ENCODE measurements around the gene HERPUD1.
"Not testable (repeated sequence)": the region's sequence is repeated elsewhere in the genome, so short reads cannot be mapped to it uniquely, and the experiment has no call there.

HERPUD1 gene

DNA sequence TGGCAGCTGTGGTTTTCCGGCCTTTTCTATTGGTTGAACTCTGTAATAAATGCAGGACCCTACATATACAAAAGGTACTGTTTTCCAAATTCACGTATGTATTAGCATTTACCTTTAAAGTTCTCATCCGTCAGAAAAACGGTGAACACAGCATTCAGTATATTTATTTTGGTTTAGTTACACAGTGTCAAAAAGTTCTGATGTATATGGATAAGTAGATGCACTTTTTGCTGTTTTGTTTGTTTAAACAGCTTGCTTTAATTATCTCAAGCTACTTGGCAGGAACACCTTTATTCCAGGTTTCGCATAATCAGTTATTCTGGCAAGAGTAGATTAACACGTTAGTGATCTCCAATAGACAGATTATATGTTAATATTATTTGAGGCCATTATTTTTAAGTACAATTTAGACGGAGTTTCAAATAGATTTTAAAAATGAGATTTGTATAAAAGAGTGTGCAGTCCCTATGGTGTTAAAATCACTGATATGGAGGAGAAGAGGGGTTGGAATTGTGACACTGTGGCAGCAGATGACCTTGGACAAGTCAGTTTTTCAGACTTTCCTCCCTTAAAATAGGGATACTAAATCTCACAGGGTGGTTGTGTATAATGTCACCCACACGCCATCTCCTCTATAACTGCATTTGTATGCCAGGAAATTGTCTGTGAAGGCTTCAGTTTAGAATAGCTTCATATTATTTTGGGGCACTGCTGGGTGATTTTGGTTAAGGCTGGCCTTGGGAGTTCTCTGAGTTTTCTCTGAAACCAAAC lies 2.1 kb downstream of the HERPUD1 start:
- no peak for DNase-seq

DNA sequence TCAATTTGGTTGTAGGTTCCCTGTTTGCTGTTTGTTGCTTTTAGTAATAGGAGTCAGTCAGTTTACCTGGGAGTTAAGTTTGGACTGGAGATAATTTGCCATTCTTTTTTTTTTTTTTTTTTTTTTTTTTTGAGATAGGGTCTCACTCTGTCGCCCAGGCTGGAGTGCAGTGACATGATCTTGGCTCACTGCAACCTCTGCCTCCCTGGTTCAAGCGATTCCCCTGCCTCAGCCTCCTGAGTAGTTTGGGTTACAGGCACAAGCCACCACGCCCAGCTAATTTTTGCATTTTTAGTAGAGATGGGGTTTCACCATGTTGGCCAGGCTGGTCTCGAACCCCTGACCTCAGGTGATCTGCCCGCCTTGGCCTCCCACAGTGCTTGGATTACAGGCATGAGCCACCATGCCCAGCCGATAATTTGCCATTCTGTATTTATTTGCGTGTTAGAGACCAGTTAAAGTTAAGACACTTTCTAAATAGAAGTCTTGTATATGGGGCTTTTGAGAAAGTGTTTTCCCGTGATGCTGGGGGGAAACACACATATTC lies 2.7 kb downstream of the HERPUD1 start:
- not testable (repeated sequence) for DNase-seq

DNA sequence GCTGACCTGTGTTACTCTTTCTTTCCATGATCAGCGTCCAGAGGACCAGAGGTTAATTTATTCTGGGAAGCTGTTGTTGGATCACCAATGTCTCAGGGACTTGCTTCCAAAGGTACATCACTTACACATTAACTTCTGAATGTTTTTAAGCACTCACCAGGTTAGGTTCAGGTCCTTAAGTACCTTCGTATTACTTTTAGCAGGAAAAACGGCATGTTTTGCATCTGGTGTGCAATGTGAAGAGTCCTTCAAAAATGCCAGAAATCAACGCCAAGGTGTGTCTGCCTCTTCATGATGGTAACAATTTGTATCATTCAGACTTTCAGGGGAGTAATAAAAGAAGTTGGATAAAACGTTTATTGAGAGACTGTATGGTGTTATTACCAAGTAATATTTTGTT lies 3.3 kb downstream of the HERPUD1 start:
- DNase-seq, result no peak

DNA sequence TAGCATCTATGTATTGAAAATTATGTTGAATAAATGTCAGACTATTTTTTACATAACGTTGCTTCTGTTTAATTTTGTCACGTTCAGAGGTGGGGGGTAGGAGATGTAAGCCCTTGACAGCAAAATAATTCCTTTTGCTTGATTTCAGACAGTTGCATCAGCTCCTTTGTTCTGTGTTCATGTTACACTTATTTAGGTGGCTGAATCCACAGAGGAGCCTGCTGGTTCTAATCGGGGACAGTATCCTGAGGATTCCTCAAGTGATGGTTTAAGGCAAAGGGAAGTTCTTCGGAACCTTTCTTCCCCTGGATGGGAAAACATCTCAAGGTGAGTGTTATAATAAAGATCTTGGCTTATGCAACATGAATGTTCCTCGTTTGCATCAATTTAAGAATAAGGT lies 4.5 kb downstream of the HERPUD1 start:
- DNase-seq, result no peak

DNA sequence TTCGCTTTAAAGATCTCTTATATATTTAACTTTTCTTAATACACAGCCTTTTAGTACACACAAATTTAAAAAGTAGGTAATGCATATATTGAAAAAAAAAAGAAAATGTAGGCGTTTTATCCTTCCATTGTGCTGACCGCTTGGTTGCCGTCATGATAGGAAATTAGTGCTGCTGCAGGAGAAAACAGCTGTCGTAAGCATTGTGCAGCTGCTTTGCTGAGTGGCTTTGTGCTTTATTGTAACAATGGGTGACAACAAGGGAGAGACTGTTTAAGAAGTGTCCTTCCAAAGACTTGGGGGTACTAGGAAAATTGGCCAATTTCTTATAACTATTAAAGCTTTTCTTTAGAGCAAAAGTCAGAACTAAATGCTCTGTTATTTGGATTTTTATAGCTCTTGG lies 5.0 kb downstream of the HERPUD1 start:
- DNase-seq, result peak in 2 of 58 donors; percentile 24 to 40

DNA sequence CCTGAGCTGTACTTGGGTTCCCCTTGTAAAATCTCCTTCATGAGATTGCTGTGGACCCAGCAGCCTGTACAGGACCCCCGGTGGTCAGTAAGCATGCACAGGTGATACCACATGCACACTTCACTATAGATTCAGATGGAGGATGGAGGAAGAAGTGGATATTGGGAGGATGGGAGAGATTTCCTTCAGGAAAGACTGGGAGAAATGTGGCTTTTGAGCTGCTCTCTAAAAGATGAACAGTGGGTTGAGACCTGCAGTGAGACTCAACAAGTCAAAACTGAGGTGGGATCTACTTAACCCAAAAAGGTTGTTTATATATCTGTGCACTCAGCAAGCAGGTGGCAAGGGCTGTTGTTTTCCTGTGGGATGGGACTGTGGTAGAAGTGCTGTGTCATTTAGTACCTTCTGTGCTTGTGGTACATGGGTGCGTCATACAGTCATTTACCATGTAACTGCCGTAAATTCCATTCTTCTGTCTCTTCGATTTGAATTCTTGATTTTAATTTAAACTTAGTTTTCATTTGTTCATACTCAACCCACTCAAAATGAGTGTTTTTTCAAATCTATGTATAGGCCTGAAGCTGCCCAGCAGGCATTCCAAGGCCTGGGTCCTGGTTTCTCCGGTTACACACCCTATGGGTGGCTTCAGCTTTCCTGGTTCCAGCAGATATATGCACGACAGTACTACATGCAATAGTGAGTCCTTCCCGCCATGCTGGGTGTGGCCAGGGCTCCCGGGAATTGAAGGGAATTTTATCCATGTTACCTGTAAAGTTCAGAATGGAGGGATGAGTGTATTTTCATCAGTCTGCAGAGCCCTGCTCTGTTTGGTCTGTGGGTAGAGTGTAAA lies 6.9 kb downstream of the HERPUD1 start:
- no peak for DNase-seq

DNA sequence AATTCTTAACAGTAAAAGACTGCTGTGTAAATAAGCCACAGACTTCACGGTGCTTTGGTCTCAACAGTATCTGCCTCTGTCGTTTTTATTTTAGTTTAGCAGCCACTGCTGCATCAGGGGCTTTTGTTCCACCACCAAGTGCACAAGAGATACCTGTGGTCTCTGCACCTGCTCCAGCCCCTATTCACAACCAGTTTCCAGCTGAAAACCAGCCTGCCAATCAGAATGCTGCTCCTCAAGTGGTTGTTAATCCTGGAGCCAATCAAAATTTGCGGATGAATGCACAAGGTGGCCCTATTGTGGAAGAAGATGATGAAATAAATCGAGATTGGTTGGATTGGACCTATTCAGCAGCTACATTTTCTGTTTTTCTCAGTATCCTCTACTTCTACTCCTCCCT lies 7.9 kb downstream of the HERPUD1 start:
- no peak for DNase-seq

DNA sequence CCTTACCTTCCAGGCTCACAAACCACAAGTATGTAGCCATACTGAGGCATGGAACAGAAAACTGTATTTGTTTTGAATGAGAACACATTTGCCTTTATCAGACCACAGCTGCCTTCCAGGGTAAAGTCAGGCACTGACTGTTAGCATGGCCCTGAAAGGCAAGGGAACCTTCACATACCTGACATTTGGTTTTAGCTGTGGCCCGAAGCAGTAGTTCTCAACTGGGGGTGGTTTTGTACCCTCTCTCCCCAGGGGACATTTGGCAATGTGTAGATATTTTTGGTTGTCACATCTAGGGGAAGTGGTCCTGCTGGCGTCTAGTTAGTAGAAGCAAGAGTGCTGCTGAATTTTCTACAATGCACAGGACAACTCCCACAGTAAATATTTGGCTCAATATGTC lies 9.2 kb downstream of the HERPUD1 start:
- no peak for DNase-seq

DNA sequence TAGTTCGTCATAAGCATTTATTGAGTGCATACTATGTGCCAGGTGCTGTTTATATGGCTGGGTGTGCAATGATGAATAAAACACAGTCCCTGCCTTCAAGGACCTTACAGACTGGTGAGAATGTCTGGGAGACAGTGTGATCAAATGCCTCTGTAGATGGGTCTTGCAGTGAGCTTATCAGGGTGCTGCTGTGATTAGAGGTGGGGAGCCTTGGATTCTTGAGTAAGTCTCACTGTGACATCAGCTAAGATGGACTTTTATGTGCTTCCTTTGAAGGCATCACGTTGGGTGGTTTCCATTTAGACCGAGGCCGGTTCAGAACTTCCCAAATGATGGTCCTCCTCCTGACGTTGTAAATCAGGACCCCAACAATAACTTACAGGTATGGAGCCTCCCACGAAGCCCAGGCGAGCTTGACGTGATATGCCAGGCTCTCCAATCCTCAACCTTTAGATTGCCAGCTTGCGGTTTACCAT lies 10.0 kb downstream of the HERPUD1 start:
- DNase-seq, result no peak

DNA sequence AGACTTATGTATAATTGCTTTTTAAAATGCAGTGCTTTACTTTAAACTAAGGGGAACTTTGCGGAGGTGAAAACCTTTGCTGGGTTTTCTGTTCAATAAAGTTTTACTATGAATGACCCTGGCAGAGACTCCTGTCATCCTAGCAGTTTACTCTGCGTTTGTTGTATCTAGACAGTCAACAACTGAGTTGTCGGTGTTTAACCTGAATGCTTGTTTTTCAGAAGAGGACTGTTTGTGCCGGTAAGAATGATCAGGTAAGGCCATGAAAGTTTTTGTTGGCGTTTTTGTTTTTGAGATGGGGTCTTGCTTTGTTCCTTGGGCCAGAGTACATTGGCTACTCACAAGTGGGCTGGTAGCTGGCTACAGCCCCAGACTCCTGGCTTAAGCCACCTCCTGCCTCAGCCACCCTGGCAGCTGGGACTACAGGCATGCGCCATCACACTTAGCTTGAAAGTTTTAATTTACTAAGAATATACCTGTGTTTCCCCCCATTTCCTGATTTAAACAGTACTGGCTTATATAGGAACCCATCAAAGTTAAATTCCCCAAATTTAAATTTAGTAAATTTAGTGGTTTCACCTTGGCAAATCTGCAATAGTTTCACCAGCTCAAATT lies 11.9 kb downstream of the HERPUD1 start:
- no peak for DNase-seq

DNA sequence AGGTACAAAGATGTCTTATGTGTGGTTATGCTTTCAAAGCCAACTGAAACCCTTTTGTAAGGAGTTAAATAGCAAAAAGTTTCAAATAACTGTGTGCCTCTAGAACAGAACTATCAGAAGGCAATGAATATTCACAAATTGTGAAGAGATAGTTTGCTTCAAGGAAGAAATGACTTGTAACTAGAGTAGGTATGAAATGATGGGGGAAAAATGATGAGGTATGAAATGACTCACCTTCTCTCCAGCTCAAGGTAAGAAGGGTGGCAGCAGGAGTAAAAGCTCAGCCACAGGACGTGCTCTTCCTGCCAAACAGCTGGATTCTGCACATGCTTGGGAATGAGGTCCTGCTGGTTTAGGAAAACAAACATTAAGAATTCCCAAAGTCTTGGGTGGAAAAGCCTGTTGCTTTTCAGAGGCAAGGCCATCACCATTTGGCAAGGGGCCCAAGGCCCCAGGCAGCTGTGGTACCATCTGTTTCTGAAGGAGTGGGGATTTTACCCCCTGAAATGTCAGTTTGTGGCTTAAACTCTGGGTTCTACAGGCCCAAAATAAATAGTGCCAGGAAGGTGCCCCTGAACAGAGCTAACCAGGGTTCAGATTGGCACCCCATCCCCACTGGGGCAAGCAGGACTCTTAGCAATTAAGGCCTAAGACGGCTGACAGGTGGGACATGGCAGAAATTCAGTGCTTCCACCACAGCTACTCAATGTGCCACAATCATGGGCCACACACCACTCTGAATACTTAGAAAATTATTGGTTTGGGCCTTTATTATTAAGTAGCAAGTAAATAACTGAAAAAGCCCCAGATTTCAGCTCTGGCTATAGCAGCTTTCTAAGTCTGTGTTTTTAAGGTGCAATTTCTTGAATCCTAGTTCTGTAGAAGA lies 13.3 kb downstream of the HERPUD1 start:
- DNase-seq, result no peak

DNA sequence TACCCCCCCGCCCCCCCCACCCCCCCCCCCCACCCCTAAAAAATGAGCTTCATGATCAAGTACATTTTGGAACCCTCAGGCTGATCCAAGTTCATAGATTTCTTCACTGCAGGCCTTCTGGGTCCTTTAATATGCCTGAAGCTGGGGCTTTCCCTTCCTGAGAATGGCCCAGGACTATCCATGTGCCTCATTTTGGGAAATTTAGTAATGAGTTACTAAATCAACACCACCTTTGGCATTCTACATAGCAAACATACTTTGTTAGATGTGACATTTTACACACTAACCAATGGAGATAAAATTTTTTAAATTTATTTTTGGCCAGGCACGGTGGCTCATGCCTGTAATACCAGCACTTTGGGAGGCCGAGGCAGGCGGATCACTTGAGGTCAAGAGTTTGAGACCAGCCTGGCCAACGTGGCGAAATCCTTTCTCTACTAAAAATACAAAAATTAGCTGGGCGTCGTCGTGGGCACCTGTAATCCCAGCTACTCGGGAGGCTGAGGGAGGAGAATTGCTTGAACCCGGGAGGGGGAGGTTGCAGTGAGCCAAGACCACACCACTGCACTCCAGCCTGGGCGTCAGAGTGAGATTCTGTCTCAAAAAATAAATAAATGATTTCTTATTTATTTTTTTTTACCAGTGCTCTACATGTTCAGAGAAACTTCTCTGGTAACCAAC lies 14.0 kb downstream of the HERPUD1 start:
- DNase-seq, result no peak

DNA sequence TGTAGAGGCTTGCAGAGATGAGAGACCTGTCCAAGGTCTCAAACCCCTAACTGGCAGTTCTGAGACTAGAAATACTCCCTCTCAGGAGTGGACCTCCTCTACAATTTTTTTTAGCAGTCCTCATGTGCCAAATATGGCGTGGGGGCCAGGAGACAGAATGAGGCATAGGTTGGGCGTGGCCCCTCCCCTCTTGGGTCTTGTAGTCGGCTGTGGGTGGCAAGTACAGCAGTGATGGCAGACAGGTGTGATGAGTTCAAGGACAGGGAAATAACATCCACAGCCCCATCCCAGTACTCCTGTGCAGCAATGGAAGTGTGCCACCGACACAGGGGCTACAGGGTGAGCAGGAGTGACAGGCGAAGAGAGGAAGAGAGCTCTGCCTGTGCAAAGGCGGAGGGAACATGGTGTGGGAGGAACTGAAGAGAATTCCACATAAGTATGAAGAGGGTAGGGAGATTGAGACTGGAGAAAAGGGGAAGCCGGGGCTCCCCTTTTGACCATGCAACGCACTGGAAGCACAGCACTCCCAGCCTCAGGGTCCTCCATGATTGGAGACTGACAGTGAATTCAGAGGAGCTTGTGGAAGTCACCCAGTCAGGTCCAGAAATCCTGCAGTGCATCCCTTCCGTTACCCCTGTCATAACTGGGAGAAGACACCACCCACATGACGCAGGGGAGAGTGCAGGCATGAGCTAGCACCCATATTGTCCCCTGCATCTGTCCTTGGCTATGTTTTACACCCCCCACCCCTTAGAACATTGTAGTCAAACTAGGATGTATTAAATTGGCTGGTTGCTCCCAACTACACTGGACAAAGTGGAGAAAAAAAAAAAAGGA lies 15.0 kb downstream of the HERPUD1 start:
- peak in 2 of 58 donors; percentile 24 to 25 for DNase-seq

DNA sequence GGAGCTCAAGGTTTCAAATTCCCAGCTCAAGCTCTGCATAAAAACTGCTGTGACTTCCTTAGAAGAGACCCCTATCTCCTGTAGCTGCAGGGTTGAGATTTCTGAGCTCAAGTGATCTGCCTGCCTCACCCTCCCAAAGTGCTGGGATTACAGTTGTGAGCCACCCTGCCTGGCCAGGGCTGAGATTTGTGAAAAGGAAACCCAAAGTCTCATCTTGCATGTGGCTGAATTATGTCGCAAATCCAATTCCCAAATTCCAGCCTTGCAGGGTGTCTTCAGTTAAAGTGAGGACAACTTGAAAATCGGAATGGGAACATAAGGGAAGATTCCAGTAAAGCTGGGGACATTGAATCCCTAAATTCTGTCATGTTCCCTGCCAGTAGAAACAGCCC lies 15.7 kb downstream of the HERPUD1 start:
- no peak for DNase-seq

DNA sequence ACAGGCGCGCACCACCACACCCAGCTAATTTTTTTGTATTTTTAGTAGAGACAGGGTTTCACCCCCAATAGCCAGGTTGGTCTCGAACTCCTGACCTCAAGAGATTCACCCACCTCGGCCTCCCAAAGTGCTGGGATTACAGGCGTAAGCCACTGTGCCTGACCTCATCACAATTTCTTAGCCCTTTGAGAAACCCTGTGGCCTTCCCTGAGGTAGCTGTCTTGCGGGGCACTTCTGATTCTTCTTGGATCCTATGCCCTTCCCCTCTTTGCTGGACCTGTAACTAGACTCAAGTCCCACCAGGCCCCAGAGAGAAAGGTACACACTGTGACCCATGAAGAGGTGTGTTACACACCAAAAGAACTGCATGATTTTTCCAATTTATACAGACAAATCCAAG lies 16.3 kb downstream of the HERPUD1 start:
- no peak for DNase-seq

DNA sequence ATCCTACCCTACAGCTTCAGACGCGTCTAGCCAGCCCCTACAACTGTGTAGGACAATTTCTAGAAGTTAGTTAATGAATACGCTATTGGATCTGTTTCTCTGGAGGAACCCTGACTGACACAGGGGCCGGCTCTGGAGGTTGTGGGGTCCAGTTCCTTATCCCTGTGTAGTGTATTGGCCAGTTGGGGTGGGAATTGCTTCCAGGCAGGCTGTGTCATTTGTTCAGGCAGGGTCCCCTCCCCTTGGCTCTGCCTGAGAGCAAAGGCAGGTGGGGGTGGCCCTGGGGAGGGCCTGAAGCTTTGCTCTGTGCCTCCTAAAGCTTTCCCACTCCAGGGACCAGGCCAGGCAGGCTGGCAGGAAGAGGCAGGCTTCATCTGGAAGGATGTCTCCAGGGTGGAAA lies 18.1 kb downstream of the HERPUD1 start:
- no peak for DNase-seq

DNA sequence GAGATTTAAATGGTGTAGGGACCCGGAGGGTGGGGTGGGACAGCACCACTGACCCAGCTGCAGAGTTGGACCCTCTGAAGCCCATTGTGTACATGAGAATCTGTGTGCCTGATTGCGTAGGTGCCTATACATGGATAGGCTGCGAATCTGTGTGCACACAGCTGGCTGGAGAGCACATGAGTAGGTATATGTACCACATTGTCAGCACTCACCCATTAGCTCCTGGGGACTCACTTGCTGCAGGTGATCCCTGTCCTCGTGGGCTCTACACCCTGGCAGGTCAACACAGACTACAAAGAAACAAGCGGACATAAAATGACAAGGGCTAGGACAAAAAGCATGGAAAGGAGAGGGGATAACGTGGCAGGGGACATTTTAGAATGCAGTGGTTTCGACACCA lies 18.5 kb downstream of the HERPUD1 start:
- DNase-seq, result no peak

DNA sequence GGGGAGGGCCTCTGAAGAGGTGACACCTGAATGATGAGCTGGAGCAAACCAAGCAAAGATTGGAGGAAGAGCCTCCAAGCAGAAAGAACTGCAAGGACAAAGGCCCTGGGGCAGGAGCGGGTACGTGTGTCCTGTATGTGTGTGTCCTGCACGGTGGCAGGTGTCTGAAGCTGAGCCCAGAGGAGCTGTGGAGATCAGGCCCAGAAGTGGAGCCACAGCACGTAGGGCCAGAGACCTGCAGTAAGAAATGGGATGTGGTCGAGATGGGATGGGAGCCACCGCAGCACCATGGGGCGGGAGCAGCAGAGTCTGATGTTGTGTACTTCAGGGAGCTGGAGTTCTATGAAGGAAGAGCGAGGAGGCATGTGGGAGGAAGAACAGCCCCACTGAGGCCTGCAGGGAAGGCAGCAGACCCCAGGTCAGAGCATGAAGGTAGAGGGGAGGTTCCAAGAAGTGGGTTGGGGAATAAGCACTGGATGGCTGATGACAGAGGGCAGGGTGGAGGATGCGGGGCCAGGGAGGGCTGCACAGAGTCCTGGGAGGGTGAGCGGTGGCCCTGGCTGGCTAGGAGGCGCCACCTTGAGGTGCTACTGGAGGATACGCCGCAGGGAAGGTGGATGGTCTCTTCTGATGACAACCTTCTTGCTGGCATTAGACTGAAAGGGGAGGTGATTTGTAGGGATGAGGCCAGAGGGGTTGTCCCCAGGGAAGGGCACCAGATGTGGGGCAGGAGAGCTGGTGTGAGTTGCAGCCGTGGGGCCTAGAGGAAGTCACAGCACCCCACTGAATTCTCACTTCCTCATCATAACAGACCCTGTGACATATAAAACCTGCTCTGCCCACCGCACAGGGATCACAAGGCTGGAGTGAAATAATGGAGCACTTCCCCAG lies 19.2 kb downstream of the HERPUD1 start:
- DNase-seq, result peak in 8 of 58 donors; percentile 15 to 55 (median 30)
